HG02852 (cell line): ENCODE data around the gene DHPS.
"Not testable (repeated sequence)": the region's sequence is repeated elsewhere in the genome, so short reads cannot be mapped to it uniquely, and the experiment has no call there.

ENCODE experiments used
- ATAC-seq: cut with Tn5 transposase; IDR thresholded peaks from one replicate; pipeline ENCODE4 v1.9.1; 2021; ENCODE audit warnings: mild to moderate bottlenecking, moderate library complexity; ENCODE audit not compliant: unreplicated experiment

The DHPS gene

GRCh38 chr19:12681074-12681987, at the start of gene DHPS:
TSS of gene DHPS (minus strand) at chr19:12681880. CDS start at chr19:12681766, 114 bp downstream.
- ATAC-seq, result peak; percentile 65

GRCh38 chr19:12731337-12731736, 49.7 kb upstream of the DHPS start:
- no peak for ATAC-seq

- ATAC-seq, result no peak
These were observed 48.4 kb upstream of the DHPS start for GRCh38 chr19:12730064-12730463.

- no peak for ATAC-seq
These were observed 46.2 kb upstream of the DHPS start for GRCh38 chr19:12727745-12728433.

GRCh38 chr19:12726988-12727316, 45.3 kb upstream of the DHPS start:
- no peak for ATAC-seq

GRCh38 chr19:12725612-12726011, 43.9 kb upstream of the DHPS start:
- not testable (repeated sequence) for ATAC-seq

GRCh38 chr19:12723641-12724426, 42.2 kb upstream of the DHPS start, which contains the start of gene TNPO2:
TSS of gene TNPO2 (minus strand) at chr19:12723932. CDS start at chr19:12720977, 2,955 bp downstream.
- no peak for ATAC-seq

GRCh38 chr19:12723381-12723640, 41.6 kb upstream of the DHPS start:
- no peak for ATAC-seq

GRCh38 chr19:12722566-12723380, 41.1 kb upstream of the DHPS start:
- ATAC-seq, result peak; percentile 79

- ATAC-seq, result peak; percentile 21
These were observed 40.2 kb upstream of the DHPS start for GRCh38 chr19:12721656-12722565.

- no peak for ATAC-seq
These were observed 39.4 kb upstream of the DHPS start for GRCh38 chr19:12720851-12721655.

- ATAC-seq, result no peak
These were observed 38.6 kb upstream of the DHPS start for GRCh38 chr19:12720296-12720695.

- no peak for ATAC-seq
These were observed 34.2 kb upstream of the DHPS start for GRCh38 chr19:12715929-12716328.

GRCh38 chr19:12715102-12715501, 33.4 kb upstream of the DHPS start:
- ATAC-seq, result no peak

- ATAC-seq, result not testable (repeated sequence)
These were observed 31.6 kb upstream of the DHPS start for GRCh38 chr19:12713304-12713703.

- not testable (repeated sequence) for ATAC-seq
These were observed 30.4 kb upstream of the DHPS start for GRCh38 chr19:12712077-12712476.

- ATAC-seq, result no peak
These were observed 29.5 kb upstream of the DHPS start for GRCh38 chr19:12711187-12711586.

- no peak for ATAC-seq
These were observed 27.0 kb upstream of the DHPS start for GRCh38 chr19:12708641-12709040.

GRCh38 chr19:12706332-12706718, 24.6 kb upstream of the DHPS start:
- ATAC-seq, result no peak
